ENCODE measurements around the gene METTL14.

Gene METTL14

DNA sequence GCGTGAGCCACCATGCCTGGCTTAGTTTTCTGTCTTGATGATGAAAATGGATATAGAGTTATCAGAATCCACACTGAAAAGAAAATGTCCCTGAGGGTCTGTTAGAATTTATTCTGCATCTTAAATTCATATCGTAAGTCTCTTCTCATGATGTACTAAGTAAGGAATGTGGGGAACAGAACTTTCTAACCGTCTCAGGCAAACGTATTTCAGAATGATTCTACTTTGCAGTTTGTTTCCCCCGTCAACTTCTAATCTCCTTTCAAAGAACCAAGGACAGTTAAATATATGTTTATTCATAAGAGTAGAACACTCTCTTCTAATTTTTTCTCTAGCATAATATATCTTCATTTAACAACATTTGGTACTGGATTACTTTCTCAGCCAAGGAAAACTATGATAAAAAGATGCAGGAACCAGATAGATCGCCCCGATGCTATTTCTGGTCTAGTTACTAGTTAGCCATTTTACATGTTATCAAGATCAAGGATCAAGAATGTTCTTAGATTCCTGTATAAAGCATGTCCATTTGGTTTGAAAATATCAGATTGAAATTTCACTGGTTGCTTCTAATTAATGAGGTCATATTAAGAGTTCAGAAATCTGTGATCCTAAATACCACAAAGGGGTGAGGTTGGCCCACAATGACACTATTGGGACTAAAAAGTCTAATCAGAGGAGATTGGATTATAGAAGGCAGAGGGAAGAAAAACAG, 49.5 kb downstream of the METTL14 start:
- no peak for DNase-seq

DNA sequence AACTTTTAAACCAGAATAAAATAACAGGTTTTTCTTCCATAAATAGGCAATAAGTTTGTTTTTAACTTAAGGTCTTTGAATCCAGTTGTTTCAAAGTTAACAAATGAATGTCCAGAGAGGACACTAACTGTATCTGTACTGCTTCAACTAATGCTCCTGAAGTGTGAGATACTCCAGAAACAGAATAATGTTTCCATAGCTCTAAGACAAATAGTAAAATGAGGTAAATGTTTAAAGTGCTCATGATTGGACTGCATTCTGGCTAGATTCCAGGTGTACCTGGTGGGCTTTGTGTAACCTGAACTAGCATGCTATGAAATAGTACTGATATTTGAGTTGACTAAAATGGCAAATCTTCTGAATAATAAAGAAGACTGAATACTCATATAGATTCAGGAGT, 51.7 kb downstream of the METTL14 start:
- no peak for DNase-seq

DNA sequence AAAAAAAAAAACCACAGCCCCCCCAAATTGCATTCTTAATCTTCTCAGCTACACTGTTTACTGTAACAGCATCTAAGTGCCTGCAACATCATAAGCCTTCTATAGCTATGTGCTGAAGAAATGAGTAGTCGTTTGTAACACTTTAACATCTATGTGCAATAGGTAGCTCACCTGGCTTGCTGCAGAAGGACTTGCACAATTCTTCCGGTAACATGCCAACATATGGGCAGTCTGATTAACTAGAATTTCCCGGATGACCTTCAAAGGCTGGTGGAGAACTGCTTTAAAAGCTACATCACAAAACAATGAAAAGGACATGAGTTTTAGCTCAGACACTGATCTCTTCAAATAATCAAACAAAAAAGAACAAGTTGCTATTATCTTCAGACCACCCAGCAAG, 52.9 kb downstream of the METTL14 start:
- DNase-seq: no peak

DNA sequence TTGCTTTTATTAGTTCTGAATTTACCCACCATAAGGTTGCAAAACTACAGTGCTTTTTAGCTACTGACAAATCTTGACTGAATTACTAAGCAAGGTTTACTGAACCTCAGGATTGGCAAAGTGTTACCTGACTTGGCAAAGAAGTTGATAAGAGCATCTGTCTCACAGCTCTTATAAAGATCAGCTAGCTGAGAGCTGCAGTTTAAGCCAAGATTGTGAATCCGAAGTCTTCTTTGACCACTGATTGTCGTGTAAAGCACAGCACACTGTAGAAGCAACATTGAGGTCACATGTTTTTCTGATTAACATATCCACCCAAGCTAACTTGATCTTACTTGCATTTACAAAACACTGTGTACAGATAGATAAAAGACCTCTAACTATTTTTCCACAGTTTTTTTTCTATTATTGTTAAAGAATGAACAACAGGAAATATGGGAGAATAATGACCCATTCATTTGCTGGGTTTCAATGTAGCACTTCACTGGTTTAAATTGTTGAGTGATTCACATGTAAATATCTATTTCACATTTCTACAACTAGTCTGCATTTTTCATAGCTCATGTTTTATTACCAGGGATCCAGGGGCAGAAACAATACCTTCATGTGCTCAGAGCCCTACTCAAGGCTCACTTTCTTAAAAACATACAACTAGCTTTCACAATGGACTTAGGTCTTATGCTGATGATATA, 54.0 kb downstream of the METTL14 start:
- no peak for DNase-seq

DNA sequence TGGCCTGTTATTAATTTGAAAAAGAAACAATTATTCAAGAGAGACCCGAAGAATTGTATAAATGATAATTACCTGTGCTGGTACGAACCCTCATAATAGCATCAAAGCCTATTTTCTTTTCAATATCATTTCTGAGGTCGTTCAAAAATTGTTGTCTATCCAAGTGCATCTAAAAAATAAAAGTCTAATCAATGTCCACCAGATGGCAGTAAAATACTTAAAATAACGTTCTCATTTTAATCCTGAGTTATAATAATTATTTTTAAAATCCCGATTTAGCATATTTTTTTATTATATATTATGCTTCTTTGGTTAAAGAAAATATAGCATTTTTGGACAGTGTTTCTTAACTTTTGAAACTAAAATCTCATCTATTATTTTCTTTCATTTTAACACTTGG, 55.7 kb downstream of the METTL14 start:
- DNase-seq: no peak

DNA sequence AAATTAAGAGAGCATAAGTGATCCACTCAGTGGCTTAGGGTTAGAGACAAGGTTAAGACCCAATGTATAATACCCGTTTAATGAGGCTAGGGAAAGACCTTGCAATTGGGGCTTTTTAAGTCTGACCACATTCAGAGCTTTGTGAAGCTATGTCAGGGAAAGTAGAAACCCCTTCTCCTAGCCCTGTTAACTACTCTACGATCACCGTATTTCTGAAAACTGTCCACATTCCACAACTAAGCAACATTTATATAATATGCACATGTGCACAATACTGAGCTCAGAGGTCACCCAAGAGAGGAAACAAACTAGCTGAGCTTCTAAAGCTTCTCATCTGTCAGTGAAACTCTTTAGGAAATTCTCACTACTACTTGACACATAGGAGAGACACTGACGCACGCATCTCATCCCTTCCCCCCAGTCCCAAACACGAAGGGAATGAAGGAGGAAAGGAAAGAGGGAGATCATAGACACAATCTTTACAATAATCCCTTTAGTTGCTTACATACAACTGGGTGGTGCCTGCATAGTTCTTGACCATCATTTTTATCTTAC, 56.2 kb downstream of the METTL14 start:
- DNase-seq: no peak

DNA sequence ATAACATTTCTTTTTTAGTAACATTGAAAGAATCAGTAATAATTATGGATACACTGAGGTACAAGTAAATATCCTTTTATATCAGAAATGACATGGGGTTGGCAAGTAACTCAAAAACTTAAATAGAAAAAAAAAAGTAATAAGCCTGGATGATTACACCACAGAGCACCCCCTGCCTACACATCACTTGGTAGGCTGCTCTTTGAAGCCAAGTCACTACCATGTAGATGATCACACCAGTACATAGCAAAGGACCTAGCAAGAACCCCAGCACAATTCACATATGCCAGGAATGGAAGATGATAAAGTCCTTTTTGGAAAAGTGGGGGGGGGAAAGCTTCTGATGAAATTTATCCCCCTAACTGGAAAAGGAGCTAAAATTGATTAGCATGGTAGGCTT, 56.9 kb downstream of the METTL14 start:
- no peak for DNase-seq

DNA sequence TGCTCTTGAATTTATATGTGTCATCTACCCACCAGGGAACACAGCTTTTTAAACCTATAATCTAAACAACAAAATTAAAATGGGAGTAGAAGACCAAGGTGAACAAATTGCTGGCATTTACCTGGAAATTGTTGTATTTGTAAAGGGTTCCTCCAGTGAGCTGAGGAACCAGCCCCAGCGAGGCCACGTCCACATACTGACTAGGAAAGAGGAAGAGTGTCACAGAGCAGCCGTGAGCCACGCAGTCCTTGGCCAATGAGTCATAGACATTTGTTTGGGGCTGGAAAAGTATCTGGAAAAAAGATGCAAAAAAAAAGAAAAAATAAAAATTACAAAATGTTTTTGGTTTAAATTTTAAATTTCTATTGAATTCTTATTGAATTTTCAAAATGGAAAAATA, 58.7 kb downstream of the METTL14 start:
- DNase-seq: no peak

DNA sequence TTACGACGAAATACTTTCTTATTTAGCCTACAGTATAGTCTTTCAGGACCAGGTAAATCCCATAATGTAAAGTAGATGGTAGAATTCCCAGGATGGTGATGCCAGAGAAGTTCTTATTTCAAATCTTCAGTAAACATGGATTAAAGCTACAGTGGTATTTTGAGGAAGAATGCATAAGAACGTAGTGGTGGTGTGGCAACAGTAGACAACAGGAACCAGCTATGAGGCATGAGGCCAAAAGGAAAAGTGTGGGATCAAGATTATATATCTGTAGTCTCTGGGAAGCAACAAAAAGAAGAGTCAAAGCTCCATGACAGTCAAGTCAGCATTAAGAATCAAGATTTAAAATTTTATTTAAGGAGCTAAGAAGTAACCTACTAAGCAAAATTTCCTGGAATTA, 60.2 kb downstream of the METTL14 start:
- DNase-seq: no peak

DNA sequence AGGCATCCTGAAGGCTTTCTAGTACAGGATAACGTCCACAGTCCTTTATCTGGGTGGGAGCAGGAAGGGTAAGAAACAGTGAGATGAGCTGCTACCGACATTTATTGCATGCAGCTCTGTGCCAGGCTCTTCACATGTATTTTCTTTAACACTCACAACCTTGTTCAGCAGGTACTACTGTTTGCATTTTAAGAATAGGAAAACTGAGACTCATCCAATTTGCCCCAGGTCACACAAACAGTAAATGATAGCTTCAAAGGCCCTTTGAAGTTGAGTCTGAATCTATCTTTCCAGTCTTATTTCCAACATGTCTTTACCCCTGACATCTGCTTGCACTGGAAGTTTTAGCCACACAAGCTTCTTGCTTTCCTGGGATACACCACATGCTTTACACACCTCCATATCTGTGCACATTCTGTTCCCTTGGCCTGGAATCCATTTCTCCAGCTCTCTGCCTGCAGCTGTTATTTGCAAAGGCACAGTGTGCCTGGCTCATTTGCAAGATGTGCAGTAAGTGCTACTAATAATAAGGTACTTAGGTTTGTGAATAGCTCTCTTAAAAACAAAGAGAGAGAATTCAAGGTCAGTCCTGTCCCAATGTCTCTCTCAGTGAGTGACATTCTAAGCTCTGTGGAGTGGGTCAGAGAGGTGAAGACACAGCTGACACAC, 61.2 kb downstream of the METTL14 start:
- DNase-seq: no peak

DNA sequence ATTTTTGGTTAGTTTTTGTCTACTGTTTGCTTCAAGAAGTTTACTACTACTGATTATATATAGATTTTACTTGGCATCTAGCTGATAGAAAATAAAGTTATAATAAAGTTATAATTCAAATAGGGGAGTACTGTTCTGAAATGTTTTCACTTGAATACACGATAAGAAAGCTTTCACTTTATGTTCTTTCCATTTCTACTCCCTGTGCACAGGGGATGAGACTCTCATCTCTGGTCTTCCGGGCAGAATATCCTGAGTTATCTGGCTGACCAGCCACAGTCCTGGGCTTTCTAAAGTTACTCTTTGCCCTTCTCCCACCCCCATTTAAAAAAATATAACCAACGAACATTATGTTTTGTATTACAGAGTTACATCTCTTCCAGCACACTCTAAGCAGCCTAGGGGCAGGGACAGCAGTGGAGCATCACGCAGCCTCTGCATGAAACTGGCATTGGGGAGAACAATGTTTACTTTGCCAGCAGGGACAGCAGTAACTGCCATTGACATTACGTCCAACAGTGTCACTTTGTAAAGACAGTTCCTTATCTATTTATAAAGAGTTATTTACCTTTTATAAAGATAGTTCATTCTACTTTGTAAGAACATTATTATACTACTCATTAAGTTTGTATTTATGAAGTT, 64.3 kb downstream of the METTL14 start:
- no peak for DNase-seq

DNA sequence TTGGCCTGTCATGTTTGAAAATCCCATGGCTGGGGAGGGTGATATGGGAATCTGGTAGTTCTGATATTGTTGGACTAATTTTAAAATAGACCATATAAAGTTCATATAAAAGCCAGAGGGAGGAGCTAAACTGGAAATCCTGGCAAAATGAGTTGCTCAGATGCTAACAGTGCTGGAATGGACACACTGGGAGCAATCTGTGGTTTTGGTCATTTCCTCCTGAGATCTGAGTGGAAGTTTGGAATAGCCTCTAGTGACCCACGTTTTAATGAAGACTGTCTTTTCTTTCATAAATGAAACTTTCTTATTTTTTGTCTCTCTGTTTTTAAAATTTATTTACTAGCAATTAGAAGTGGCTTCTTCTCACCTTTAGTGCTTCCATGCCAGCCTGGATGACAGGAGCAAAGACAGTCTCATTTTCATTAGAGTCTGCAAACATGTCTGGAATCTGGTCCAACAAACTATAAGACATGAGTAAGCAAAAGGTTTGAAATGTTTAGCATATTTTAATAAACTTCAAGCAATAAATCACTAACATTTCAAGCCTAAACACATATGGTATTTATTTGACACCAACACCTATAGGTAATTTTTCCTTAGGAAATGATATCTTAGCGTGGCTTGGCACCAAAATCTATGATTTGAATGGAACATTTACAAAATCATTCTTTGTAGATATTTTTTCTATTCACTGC, 66.6 kb downstream of the METTL14 start:
- no peak for DNase-seq

DNA sequence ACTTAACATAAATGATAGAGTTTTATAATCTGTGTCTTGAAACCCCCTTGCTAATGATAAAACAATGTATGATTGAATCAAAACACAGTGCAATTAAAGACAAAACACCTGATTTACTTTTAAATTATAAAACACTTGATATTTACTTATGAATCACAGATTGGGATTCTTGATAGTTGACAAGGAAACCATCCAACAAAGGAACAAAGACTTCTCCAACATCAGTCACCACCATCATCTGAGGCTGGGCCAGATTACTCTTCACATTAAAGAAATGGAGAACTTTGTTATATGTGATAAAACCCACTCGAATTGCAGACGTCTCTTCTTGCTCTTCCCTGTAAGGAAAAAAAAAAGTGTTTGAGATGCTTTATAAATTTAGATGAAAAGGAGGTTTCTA, 67.4 kb downstream of the METTL14 start:
- no peak for DNase-seq

DNA sequence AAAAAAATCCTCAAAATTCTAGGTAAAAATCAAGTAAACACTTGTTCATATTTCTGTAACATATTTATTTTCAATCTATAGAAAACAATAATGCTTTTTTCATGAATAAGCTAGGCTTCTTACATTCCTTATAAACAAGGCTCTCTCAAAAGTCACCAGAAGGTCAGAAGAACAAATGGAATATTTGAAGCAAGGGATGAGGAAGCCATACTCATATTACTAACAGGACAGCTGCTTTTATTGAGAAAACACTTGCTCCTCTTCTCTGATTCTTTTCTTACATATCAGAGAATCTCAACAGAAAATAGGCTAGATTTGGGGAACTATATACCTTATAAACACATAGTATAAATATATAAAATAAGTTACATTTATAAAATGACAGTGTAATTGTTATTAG, 67.9 kb downstream of the METTL14 start:
- DNase-seq: no peak

DNA sequence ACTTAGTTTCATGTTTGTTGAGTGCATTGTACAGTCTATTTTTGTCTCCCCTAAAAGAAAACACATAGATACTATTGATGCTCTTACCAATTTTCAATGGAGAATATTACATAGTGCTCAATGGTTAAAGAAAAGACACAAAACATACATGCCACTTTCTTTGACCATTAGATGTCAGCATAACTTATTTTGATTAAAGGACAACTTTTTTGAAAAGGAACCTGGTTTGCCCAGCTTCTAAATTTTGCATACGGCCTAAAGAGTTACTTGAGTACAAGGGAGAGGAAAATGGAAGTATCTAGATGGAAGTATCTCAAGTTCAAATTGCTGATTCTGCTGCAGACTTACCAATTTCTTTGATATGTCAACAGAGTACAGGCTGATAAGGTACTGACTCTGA, 68.5 kb downstream of the METTL14 start:
- DNase-seq: no peak

DNA sequence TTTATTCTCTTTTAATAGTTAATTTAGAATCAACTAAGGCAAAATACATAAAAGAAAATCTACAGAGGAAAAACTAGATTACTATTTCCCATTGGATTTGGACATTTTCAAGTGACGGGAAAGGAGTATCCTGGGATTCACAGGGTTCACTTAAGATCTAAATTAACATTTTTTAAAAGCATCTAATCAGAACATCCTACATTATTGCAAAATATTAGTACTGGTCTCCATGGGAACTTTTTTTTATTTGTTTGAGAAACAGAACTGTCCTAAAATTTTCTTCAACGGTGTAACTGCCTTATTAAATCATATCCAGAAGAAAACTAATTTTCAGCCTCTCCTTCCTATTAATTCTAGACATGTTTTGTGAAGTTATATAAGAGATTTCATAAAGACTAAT, 69.7 kb downstream of the METTL14 start:
- DNase-seq: no peak

DNA sequence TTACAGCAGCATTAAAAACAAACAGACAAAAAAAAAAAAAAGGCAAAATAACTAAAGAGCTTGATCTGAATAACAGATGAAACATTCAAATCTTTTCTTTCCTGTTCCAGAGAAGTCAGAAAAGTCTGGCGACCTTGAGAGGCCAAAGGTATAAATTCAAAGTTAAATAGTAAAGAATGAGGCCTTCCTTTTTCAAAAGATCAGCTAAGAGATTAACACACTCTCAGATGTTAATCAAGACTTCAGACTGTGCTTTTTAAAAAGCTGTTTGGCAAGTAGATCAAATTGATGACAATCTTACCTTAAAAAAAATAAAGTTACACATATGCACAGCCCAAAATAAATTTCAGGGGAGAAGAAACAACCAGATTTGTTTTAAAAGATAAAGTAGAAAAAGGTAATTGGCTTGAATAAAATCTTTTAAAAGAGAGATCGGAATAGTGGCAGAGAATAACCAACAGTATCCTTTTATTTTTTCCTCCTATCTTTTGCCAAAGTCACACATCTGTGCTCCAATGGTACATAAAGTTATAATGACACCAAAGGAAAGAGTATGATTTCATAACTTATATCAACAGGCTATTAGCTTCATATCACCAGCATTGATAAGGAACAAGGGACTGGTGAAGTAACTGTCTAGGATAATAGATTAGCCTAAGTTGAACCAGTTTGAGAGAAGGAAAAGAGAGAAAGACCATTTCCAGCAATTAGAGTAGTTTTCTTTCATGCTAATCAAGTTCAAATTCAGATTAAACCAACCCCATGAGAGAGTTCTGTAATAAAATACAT, 70.4 kb downstream of the METTL14 start:
- no peak for DNase-seq

DNA sequence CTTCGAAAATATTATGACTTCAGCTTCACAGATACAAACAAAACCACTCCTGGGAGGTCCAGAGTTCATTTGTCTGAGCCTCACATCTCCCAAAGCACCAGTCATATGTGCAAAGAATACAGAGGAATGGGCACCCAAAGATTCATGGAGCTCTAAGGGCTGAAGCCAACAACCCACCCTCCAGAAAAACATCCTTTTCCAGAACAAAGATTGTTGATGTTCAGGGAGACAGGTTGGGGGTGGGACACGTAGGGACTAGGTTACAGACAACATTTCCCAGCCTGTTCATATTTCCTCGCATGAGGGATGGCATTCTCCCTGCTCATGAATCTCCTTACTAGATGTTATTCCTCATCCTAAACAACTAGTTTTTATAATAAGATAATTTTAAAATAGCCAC, 71.2 kb downstream of the METTL14 start:
- no peak for DNase-seq

DNA sequence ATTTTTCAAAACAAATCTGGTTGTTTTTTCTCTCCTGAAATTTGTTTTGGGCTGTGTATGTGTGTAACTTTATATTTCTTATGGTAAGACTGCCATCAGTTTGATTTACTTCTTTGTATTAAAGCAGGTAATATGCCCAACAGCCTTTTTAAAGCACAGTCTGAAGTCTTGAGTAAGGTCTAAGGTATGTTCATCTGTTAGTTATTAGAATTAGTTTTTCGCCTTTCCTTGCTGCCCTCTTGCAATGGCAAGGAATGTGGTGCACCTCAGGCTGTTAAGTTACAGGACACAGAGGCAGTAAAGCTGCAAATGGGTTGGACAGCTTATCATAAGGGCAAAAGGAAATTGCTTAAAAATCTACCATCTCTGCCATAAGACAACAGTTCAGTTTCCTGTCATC, 71.8 kb downstream of the METTL14 start:
- no peak for DNase-seq

DNA sequence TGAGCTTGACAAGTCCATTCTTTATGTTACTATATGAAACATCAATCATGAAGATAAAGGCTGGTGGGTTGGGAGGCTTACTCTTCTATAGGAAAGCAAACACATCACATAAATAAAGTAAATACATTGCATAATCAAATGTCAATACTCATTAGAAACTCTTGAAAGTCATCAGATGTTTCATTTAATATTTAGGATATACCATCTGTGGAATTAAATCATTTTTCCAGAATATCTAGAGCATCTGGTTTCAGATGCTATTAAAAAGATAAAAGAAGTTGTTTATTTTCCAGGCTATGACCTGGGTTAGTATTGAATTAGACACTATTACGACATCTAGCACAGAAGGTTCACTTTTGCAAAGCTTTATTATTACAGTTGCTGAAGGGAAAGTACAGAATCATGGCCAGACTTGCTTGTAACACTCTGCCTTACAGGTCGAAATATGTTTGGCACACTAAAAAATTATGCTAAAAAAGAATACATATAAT, 72.6 kb downstream of the METTL14 start:
- no peak for DNase-seq

DNA sequence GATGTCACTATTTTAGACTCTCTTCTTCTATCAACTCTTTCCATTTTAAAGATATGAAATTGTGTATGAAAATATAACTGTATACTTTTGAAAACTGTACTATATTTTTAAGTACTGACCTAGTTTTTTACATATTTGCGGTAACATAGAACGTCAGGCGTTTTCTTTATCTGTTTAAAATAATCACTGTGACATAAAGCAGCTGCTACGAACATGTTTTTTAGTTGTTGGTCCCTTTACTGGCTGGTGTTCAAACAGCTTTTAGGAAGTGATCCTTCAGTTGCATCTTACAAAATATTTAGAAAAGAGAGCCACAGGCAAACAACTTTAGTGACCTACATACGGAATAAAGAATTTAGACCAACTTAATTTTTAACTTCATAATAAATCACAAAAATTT, 73.1 kb downstream of the METTL14 start:
- no peak for DNase-seq

DNA sequence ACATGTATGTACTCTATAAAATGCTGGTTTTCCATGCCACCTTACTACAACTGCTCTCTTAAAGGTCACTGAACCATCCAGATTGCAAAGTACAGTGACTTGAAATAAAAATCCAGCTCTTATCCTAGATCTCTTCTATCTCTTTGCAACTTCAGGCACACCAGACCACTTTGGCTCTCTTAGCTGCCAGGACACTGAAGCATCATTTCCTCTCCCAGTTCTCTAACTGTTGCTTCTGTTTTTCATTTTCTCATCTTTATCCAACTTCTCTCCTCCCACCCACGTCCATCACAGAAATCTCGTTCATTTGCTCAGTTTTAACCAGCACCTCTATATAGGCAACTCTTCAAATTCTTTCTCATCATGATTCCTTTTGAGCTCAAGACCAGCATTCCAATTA, 74.3 kb downstream of the METTL14 start:
- no peak for DNase-seq
